ENCODE measurements around the gene FAM3C. TPM values are rescaled to one million over a fixed set of nuclear protein-coding genes. Genes with fewer than 3 reads are reported as not detected.

FAM3C gene
- total RNA-seq, 2 donors from 2014 or later: 33.6 to 69.3 TPM

DNA sequence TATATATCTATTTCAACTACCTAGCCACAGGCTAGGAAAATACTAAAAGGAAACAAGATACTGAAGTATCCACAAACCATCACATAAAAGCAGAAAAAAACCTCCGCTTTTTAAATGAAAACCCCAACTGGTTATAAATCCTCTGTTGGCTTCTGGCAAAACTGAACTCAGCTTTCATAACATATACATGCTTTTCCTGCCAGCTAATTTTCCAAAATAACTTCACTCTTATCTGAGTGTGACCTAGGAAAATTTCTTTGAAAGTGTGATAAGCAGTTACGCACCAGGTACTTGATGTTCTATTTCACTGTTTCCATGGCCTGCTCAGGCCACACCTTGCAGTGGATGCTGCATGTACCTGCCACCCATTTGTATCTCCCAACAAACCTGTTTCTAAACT lies 11.8 kb downstream of the FAM3C start:
- peak in 2 of 3 donors; percentile 37 to 42 for TF ChIP-seq POLR2A (IDR thresholded peaks at IDR 0.05)
- TF ChIP-seq, protein P1, sequence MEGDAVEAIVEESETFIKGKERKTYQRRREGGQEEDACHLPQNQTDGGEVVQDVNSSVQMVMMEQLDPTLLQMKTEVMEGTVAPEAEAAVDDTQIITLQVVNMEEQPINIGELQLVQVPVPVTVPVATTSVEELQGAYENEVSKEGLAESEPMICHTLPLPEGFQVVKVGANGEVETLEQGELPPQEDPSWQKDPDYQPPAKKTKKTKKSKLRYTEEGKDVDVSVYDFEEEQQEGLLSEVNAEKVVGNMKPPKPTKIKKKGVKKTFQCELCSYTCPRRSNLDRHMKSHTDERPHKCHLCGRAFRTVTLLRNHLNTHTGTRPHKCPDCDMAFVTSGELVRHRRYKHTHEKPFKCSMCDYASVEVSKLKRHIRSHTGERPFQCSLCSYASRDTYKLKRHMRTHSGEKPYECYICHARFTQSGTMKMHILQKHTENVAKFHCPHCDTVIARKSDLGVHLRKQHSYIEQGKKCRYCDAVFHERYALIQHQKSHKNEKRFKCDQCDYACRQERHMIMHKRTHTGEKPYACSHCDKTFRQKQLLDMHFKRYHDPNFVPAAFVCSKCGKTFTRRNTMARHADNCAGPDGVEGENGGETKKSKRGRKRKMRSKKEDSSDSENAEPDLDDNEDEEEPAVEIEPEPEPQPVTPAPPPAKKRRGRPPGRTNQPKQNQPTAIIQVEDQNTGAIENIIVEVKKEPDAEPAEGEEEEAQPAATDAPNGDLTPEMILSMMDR (IDR thresholded peaks at IDR 0.05): no peak
- DNase-seq (peak; percentile 52 to 76 (median 62)), ATAC-seq (peak; percentile 96)
- Histone ChIP-seq H3K9me3 (no peaks in the 10 kb centered on the region), H3K4me3 (no peak overlapping the region), H3K27me3 (no peaks in the 10 kb centered on the region), H3K36me3 (replicated peaks in 1 of 2; ENCODE audit: insufficient read depth in 1 of 2, low read depth in 2 of 2) (no peaks in the 10 kb centered on the region), H3K4me1 (peaks cover 55% of the 10 kb centered on the region), H3K27ac (peak overlapping the region; percentile 56 to 82 (median 74))
- intact Hi-C loops (cut with DNase I): no loop called here
- 27 to 40% methylated on average over 2 of the region's 2 CpGs for WGBS, 2 donors

DNA sequence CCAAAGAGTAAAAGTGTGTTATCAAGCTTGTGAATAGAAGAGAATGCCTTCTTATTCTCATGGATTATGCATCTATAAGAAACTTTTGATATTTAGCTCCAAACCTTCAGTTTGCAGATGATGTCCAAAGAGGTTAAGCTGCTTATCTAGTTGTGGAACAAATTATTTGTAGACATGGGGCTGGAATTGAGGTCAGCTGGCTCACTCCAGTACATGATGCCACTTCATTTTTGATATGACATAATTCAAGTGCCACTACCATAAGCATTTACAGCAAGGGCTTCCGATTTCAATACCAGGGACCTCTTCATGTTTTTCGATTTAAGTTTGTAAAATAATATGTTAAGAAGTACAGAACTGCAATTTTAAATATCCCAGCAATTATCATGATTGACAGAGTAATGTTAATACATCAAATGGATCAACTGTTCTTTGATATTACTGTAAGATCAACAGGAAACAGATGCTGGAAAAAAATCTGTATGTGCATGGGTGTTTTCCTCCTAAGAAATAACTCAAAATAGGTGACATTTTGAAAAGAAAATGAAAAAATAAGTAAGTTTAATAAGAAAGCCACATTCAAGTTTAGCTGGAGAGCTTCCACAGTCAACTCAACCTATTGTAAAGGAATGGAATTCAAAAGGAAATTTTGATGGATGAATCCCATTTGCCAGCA lies 12.7 kb downstream of the FAM3C start:
- peaks cover 0 to under 1% of the 10 kb centered on the region in 2 donors for H3K36me3 ChIP-seq (replicated peaks in 1 of 2; ENCODE audit: insufficient read depth in 1 of 2, low read depth in 2 of 2)
- ATAC-seq: no peak
- TF ChIP-seq, protein P1 (IDR thresholded peaks at IDR 0.05): no peak
- TF ChIP-seq POLR2A (IDR thresholded peaks at IDR 0.05): no peak
- no peak overlapping the region for H3K4me3 ChIP-seq
- DNase-seq: no peak
- H3K4me1 ChIP-seq: peaks cover 48% of the 10 kb centered on the region
- intact Hi-C loops (cut with DNase I): no loop called here
- H3K27me3 ChIP-seq: no peaks in the 10 kb centered on the region
- H3K9me3 ChIP-seq: no peaks in the 10 kb centered on the region
- H3K27ac ChIP-seq: peak overlapping the region; percentile 56 to 82 (median 74)
- 65 to 95% methylated on average over 2 of the region's 2 CpGs for WGBS, 2 donors

DNA sequence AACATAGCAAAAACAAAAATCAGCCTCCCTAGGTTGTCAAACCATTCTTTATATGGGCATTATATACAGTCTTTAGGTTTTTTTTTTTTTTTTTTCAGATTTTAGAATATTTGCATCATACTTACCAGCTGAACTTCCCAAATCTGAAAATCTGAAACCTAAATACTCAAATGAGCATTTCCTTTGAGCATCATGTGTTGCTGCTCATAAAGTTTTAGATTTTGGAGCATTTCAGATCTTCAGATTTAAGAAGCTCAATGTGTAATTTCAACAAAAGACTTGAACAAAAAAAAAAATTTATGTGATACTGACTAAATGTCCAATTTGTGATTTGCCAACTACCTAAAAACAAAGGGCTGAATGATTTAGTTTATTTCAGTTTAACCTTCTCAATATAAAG lies 13.6 kb downstream of the FAM3C start:
- TF ChIP-seq, protein P1 (IDR thresholded peaks at IDR 0.05): no peak
- no peak for TF ChIP-seq POLR2A (IDR thresholded peaks at IDR 0.05)
- H3K27me3 ChIP-seq: no peaks in the 10 kb centered on the region
- peak overlapping the region in 1 of 4 donors; percentile 73 for H3K27ac ChIP-seq
- no peak overlapping the region for H3K4me3 ChIP-seq
- DNase-seq: no peak
- H3K36me3 ChIP-seq (replicated peaks in 1 of 2; ENCODE audit: insufficient read depth in 1 of 2, low read depth in 2 of 2): peaks cover 0 to 4% of the 10 kb centered on the region in 2 donors
- peaks cover 48% of the 10 kb centered on the region for H3K4me1 ChIP-seq
- H3K9me3 ChIP-seq: no peaks in the 10 kb centered on the region
- no peak for ATAC-seq
- intact Hi-C loops (cut with DNase I): no loop called here

DNA sequence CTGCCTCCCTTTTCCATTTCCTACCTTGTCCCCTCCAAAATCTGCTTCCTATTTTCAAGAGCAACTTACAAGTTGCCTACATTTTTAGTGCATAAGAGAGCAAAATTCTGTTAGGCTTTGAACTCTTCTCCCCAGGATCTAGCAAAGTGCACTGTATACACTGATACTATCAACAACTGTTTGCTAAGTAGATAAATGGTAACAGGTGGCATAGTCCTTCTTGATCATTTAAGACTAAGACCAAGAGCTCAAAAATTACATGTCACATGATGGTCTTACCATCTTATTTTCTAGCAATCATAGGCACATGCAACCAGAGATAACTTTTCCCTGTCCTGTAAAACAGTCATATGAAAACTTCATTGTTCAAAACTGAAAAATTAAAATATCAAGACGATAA lies 16.2 kb downstream of the FAM3C start:
- peaks cover 3 to 4% of the 10 kb centered on the region in 2 donors for H3K36me3 ChIP-seq (replicated peaks in 1 of 2; ENCODE audit: insufficient read depth in 1 of 2, low read depth in 2 of 2)
- no peak for TF ChIP-seq POLR2A (IDR thresholded peaks at IDR 0.05)
- TF ChIP-seq, protein P1 (IDR thresholded peaks at IDR 0.05): no peak
- DNase-seq (no peak), ATAC-seq (no peak)
- WGBS, 2 donors: 79 to 91% methylated on average over 1 of the region's 1 CpG
- H3K9me3 ChIP-seq: no peaks in the 10 kb centered on the region
- H3K4me1 ChIP-seq: peaks cover 28% of the 10 kb centered on the region
- no peak overlapping the region for H3K4me3 ChIP-seq
- H3K27me3 ChIP-seq: no peaks in the 10 kb centered on the region
- no peak overlapping the region for H3K27ac ChIP-seq
- intact Hi-C loops (cut with DNase I): loop anchor here (10.0 kb wide), 1 partner anchor 615 kb away; no protein-coding TSS in a partner anchor

DNA sequence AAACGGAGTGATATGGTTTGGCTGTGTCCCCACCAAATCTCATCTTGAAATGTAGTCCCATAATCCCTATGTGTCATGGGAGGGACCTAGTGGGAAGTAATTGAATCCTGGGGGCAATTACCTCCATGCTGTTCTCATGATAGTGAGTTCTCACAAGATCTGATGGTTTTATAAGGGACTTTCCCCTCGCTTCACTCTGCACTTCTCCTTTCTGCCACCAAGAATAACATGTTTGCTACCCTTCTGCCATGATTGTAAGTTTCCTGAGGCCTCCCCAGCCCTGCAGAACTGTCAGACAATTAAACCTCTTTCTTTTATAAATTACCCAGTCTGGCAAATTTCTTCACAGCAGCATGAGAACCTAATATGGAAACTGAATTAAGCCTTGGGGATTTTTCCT lies 19.1 kb downstream of the FAM3C start:
- H3K9me3 ChIP-seq: no peaks in the 10 kb centered on the region
- DNase-seq (no peak), ATAC-seq (no peak)
- TF ChIP-seq, protein P1 (IDR thresholded peaks at IDR 0.05): no peak
- no peak for TF ChIP-seq POLR2A (IDR thresholded peaks at IDR 0.05)
- no peak overlapping the region for H3K4me3 ChIP-seq
- peaks cover 3 to 4% of the 10 kb centered on the region in 2 donors for H3K36me3 ChIP-seq (replicated peaks in 1 of 2; ENCODE audit: insufficient read depth in 1 of 2, low read depth in 2 of 2)
- WGBS, 2 donors: 86 to 94% methylated on average over 2 of the region's 2 CpGs
- H3K27me3 ChIP-seq: no peaks in the 10 kb centered on the region
- H3K27ac ChIP-seq: no peak overlapping the region
- intact Hi-C loops (cut with DNase I): loop anchor here (10.0 kb wide), 1 partner anchor 618 kb away; no protein-coding TSS in a partner anchor
- H3K4me1 ChIP-seq: peaks cover 14% of the 10 kb centered on the region
